Measurements from ENCODE around the gene CAB39. TPM values are rescaled to one million over a fixed set of nuclear protein-coding genes. Genes with fewer than 3 reads are reported as not detected.

Gene CAB39
- total and polyA plus RNA-seq, 4 donors = 19.4 to 123 (median 57.1) TPM

DNA sequence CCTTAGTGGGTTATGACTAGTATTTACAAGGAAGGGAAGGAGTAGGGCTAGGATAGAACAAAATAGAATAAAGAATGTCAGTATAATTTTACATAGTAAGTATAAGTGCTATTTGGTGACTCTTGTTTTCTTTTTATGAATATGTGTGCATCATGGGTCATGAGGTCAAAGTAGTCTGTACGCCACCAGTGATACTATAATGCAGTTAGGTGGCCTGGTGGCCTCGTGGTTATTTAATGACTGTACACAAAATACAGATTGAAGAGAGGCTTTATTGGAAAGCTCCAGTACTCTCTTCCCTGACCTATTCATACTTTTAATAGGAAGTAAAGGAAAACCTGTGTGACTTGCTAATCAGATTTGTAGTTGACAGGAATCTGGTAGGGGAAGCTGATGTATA lies 27.3 kb downstream of the CAB39 start:
- ATAC-seq (ENCODE audit: insufficient read depth, low FRiP score) (no peak), DNase-seq (no peak)
- WGBS, 2 donors = 87 to 95% methylated on average over 2 of the region's 2 CpGs
- peaks cover 3 to 28% (median 11%) of the 10 kb centered on the region in 5 donors for H3K4me1 ChIP-seq (ENCODE audit: control insufficient read depth in 5 of 5, insufficient read depth in 5 of 5, low read length in 5 of 5)
- no peak overlapping the region for H3K27ac ChIP-seq (ENCODE audit: low read depth in 1 of 2, low read length in 1 of 2)
- peaks cover 0 to 9% (median 3%) of the 10 kb centered on the region in 4 donors for H3K36me3 ChIP-seq (ENCODE audit: control insufficient read depth in 4 of 4, insufficient read depth in 4 of 4, low read length in 4 of 4)
- H3K4me3 ChIP-seq = no peak overlapping the region
- no peaks in the 10 kb centered on the region for H3K27me3 ChIP-seq (ENCODE audit: control insufficient read depth in 3 of 3, insufficient read depth in 3 of 3, low read length in 2 of 3)
- H3K9me3 ChIP-seq (ENCODE audit: control insufficient read depth in 4 of 4, insufficient read depth in 3 of 4, low read length in 3 of 4) = no peaks in the 10 kb centered on the region
- TF ChIP-seq, protein P1, sequence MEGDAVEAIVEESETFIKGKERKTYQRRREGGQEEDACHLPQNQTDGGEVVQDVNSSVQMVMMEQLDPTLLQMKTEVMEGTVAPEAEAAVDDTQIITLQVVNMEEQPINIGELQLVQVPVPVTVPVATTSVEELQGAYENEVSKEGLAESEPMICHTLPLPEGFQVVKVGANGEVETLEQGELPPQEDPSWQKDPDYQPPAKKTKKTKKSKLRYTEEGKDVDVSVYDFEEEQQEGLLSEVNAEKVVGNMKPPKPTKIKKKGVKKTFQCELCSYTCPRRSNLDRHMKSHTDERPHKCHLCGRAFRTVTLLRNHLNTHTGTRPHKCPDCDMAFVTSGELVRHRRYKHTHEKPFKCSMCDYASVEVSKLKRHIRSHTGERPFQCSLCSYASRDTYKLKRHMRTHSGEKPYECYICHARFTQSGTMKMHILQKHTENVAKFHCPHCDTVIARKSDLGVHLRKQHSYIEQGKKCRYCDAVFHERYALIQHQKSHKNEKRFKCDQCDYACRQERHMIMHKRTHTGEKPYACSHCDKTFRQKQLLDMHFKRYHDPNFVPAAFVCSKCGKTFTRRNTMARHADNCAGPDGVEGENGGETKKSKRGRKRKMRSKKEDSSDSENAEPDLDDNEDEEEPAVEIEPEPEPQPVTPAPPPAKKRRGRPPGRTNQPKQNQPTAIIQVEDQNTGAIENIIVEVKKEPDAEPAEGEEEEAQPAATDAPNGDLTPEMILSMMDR (IDR thresholded peaks at IDR 0.05; ENCODE audit: control extremely low read depth, extremely low read depth) = no peak
- H3K9ac ChIP-seq (ENCODE audit: insufficient read depth in 1 of 2, low read length in 2 of 2) = no peak overlapping the region

DNA sequence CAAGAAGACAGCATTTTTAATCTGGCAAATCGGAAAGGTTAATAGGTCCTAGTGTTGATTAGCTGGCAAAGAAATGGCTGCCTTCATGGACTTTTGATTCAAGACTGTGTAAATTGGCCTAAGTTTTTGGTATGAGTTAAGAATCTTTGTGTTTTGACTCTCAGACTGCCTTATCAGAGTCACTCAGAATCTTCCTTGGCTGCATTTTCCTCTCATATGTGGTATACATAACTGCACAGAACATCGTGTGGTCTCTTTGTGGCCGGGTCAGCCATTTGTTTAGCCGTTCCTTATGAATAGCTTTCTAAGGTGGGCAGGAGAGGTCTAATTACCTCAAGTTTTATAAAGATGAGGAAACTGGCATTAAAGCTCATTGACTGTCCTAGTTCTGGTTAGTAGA lies 30.1 kb downstream of the CAB39 start:
- Histone ChIP-seq H3K9me3 (ENCODE audit: control insufficient read depth in 4 of 4, insufficient read depth in 3 of 4, low read length in 3 of 4) (no peaks in the 10 kb centered on the region), H3K9ac (ENCODE audit: insufficient read depth in 1 of 2, low read length in 2 of 2) (no peak overlapping the region), H3K4me3 (no peak overlapping the region), H3K36me3 (ENCODE audit: control insufficient read depth in 4 of 4, insufficient read depth in 4 of 4, low read length in 4 of 4) (peaks cover 0 to 9% (median 4%) of the 10 kb centered on the region in 4 donors), H3K27ac (ENCODE audit: low read depth in 1 of 2, low read length in 1 of 2) (no peak overlapping the region), H3K4me1 (ENCODE audit: control insufficient read depth in 5 of 5, insufficient read depth in 5 of 5, low read length in 5 of 5) (peaks cover 0 to 14% (median 8%) of the 10 kb centered on the region in 5 donors), H3K27me3 (ENCODE audit: control insufficient read depth in 3 of 3, insufficient read depth in 3 of 3, low read length in 2 of 3) (no peaks in the 10 kb centered on the region)
- TF ChIP-seq, protein P1 (IDR thresholded peaks at IDR 0.05; ENCODE audit: control extremely low read depth, extremely low read depth) = no peak
- 92 to 96% methylated on average over 4 of the region's 4 CpGs for WGBS, 2 donors
- DNase-seq (no peak), ATAC-seq (ENCODE audit: insufficient read depth, low FRiP score) (no peak)

DNA sequence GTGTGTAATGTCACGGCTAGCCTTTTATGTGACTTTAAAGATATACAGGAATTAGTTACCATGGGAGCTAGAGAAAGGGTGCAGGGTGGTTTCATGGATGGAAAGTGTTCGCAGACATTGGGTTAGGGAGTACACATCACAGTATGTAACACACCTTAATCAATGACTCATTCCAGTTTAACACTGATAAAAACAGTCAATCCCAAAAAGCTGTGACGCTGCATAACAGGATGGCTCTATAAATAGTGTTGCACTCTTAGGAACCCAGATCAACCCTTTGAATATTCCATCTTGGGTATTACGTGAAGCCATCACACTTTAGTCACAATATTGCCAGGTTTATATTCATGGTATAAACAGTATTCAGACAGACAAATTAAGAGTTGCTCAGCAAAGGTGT lies 33.6 kb downstream of the CAB39 start:
- Histone ChIP-seq H3K27ac (ENCODE audit: low read depth in 1 of 2, low read length in 1 of 2) (no peak overlapping the region), H3K9ac (ENCODE audit: insufficient read depth in 1 of 2, low read length in 2 of 2) (no peak overlapping the region), H3K4me1 (ENCODE audit: control insufficient read depth in 5 of 5, insufficient read depth in 5 of 5, low read length in 5 of 5) (peaks cover 0 to 10% (median 4%) of the 10 kb centered on the region in 5 donors), H3K9me3 (ENCODE audit: control insufficient read depth in 4 of 4, insufficient read depth in 3 of 4, low read length in 3 of 4) (no peaks in the 10 kb centered on the region), H3K4me3 (no peak overlapping the region), H3K36me3 (ENCODE audit: control insufficient read depth in 4 of 4, insufficient read depth in 4 of 4, low read length in 4 of 4) (peaks cover 0 to 4% (median under 1%) of the 10 kb centered on the region in 4 donors), H3K27me3 (ENCODE audit: control insufficient read depth in 3 of 3, insufficient read depth in 3 of 3, low read length in 2 of 3) (no peaks in the 10 kb centered on the region)
- DNase-seq = no peak
- ATAC-seq (ENCODE audit: insufficient read depth, low FRiP score) = no peak
- TF ChIP-seq, protein P1 (IDR thresholded peaks at IDR 0.05; ENCODE audit: control extremely low read depth, extremely low read depth) = no peak
- WGBS, 2 donors = 96 to 99% methylated on average over 4 of the region's 4 CpGs

DNA sequence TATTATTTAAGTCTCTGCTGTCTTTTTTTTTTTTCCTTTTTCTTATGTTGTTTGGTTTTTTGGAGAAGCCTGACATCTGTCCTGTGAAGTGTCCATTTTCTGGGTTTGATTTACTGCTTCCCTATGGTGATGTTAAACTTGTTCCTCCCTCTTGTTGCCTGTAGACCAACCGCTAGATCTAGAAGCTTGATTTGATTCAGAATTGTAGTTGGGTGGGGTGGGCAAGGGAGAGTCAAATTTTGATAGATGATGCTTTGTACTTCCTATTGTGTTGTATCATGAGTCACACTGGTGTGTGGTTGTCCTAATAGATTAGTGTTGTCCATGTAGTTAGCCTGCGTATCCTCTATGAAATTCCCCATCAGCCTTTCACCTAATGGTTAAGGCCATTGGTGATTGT lies 35.4 kb downstream of the CAB39 start:
- WGBS, 2 donors = 91 to 100% methylated on average over 2 of the region's 2 CpGs
- DNase-seq = no peak
- Histone ChIP-seq H3K9me3 (ENCODE audit: control insufficient read depth in 4 of 4, insufficient read depth in 3 of 4, low read length in 3 of 4) (no peaks in the 10 kb centered on the region), H3K4me3 (no peak overlapping the region), H3K27ac (ENCODE audit: low read depth in 1 of 2, low read length in 1 of 2) (no peak overlapping the region), H3K9ac (ENCODE audit: insufficient read depth in 1 of 2, low read length in 2 of 2) (no peak overlapping the region), H3K27me3 (ENCODE audit: control insufficient read depth in 3 of 3, insufficient read depth in 3 of 3, low read length in 2 of 3) (no peaks in the 10 kb centered on the region), H3K36me3 (ENCODE audit: control insufficient read depth in 4 of 4, insufficient read depth in 4 of 4, low read length in 4 of 4) (peaks cover 0 to 4% (median 0%) of the 10 kb centered on the region in 4 donors), H3K4me1 (ENCODE audit: control insufficient read depth in 5 of 5, insufficient read depth in 5 of 5, low read length in 5 of 5) (peaks cover 0 to 23% (median 5%) of the 10 kb centered on the region in 5 donors)
- no peak for ATAC-seq (ENCODE audit: insufficient read depth, low FRiP score)
- TF ChIP-seq, protein P1 (IDR thresholded peaks at IDR 0.05; ENCODE audit: control extremely low read depth, extremely low read depth) = no peak

Measured in lung (tissue), 12 donors.